Glomerular endothelial cell (primary cell): Measurements from ENCODE around the gene MRGPRX2. TPM values are rescaled to one million over a fixed set of nuclear protein-coding genes. Genes with fewer than 3 reads are reported as not detected.

Experiments
- DNase-seq: peaks from one replicate; pipeline ENCODE4 v3.0.0-alpha.2; 2011; ENCODE audit warnings: low read depth, low spot score; ENCODE audit errors: extremely low read depth
- total RNA-seq: library from RNA; depleted of rRNA; stranded (reverse); fragments of >200 nt; gene quantifications from 2 replicates; pipeline ENCODE4 v1.2.3, GENCODE V29; 2015

Gene MRGPRX2
- total RNA-seq, 1 donor from 2014 or later = not detected

DNA sequence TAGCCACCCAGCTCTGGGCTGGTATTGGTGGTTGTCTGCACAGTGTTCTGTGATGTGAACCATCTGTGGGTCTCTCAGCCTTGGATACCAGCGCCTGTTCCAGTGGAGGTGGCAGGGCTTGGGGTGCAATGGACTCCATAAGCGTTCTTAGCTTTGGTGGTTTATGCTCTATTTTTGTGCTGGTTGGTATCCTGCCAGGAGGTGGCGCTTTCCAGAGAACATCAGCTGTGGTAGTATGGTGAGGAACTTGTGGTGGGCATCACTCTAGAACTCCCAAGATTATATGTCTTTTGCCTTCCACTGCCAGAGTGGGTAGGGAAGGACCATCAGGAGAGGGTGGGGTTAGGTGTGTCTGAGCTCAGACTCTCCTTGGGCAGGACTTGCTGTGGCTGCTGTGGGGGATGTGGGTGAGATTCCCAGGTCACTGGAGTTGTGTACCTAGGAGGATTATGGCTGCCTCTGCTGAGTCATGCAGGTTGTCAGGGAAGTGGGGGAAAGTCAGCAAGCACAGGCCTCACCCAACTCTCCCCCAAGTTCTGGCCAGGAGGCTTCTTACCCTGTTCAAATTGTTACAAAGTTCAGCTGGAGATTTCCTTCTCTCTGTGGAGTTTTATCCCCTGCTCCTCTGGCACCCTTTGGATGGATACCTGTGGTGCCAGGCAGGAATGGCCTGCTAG is 47.2 kb downstream of the MRGPRX2 start:
- no peak for DNase-seq

- DNase-seq = no peak
These were observed 47.9 kb downstream of the MRGPRX2 start for GRCh38 chr11:19012636-19013035.

Other genes starting within 250 kb of the MRGPRX2 start
- not detected in 2 replicates for gene MRGPRX1, start 121.3 kb downstream of the MRGPRX2 start, total RNA-seq
- gene ZDHHC13, start 56.5 kb upstream of the MRGPRX2 start, total RNA-seq = 31.9 and 52.1 TPM in 2 replicates
- gene CSRP3, start 141.3 kb upstream of the MRGPRX2 start, total RNA-seq = not detected in 2 replicates
- 0.53 and 2.3 TPM in 2 replicates for gene E2F8, start 180.2 kb upstream of the MRGPRX2 start, total RNA-seq